HEK293T (cell line): ENCODE data around the gene SLC51A.

ENCODE experiments used
- CTCF ChIA-PET: fragments of 350-600 bp; formaldehyde crosslinking; extraction: SDS; loops from one replicate; lab custom pipeline; 2021; ENCODE audit warnings: antibody characterized with exemption, inconsistent platforms; lab: Yijun Ruan, JAX
- POLR2A ChIA-PET: fragments of 350-600 bp; formaldehyde crosslinking; extraction: SDS; loops from one replicate; lab custom pipeline; 2020; ENCODE audit warnings: antibody characterized with exemption, inconsistent platforms; lab: Yijun Ruan, JAX
- DNase-seq: peaks from one replicate; pipeline ENCODE4 v3.0.0; 2012; ENCODE audit warnings: mixed read lengths; ENCODE audit errors: extremely low spot score
- ARNT ChIP-seq: fragments of 450-650 bp; IDR thresholded peaks from 2 replicates; pipeline ENCODE4 v1.6.1; 2017; ENCODE audit warnings: mild to moderate bottlenecking
- BHLHE40 ChIP-seq: fragments of 450-650 bp; IDR thresholded peaks from 2 replicates; pipeline ENCODE4 v1.6.1; 2016; ENCODE audit warnings: mild to moderate bottlenecking, moderate library complexity, borderline replicate concordance
- CTBP1 ChIP-seq: fragments of 450-650 bp; IDR thresholded peaks from 2 replicates; pipeline ENCODE4 v1.6.1; 2016; ENCODE audit warnings: borderline replicate concordance
- ELF4 ChIP-seq: fragments of 450-650 bp; IDR thresholded peaks from 2 replicates; pipeline ENCODE4 v1.6.1; 2017; ENCODE audit warnings: antibody characterized with exemption
- FOXA1 ChIP-seq: fragments of 450-650 bp; IDR thresholded peaks from 2 replicates; pipeline ENCODE4 v1.6.1; 2016; ENCODE audit warnings: mild to moderate bottlenecking
- FOXK2 ChIP-seq: fragments of 450-650 bp; IDR thresholded peaks from 2 replicates; pipeline ENCODE4 v1.6.1; 2016; ENCODE audit warnings: mild to moderate bottlenecking
- FOXM1 ChIP-seq: fragments of 450-650 bp; IDR thresholded peaks from 2 replicates; pipeline ENCODE4 v1.6.1; 2017; ENCODE audit warnings: mild to moderate bottlenecking, borderline replicate concordance
- HDGF ChIP-seq: fragments of 450-650 bp; IDR thresholded peaks from 2 replicates; pipeline ENCODE4 v1.6.1; 2017; ENCODE audit warnings: antibody characterized with exemption, borderline replicate concordance
- L3MBTL2 ChIP-seq: fragments of 450-650 bp; conservative IDR thresholded peaks from 2 replicates; pipeline ENCODE4 v1.6.1; 2016; ENCODE audit warnings: mild to moderate bottlenecking
- LEF1 ChIP-seq: fragments of 450-650 bp; IDR thresholded peaks from 2 replicates; pipeline ENCODE4 v1.6.1; 2017; ENCODE audit warnings: mild to moderate bottlenecking, borderline replicate concordance
- NFRKB ChIP-seq: fragments of 450-650 bp; IDR thresholded peaks from 2 replicates; pipeline ENCODE4 v1.6.1; 2016; ENCODE audit warnings: mild to moderate bottlenecking, moderate library complexity
- PKNOX1 ChIP-seq: fragments of 450-650 bp; IDR thresholded peaks from 2 replicates; pipeline ENCODE4 v1.6.1; 2016
- SP1 ChIP-seq: fragments of 450-650 bp; IDR thresholded peaks from 2 replicates; pipeline ENCODE4 v1.6.1; 2017
- SUZ12 ChIP-seq: fragments of 450-650 bp; IDR thresholded peaks from 2 replicates; pipeline ENCODE4 v1.6.1; 2016; ENCODE audit warnings: mild to moderate bottlenecking
- TARDBP ChIP-seq: fragments of 450-650 bp; IDR thresholded peaks from 2 replicates; pipeline ENCODE4 v1.6.1; 2016
- ZNF384 ChIP-seq: fragments of 450-650 bp; IDR thresholded peaks from 2 replicates; pipeline ENCODE4 v1.6.1; 2016

Gene SLC51A

GRCh38 chr3:196268284-196269163, 52.2 kb downstream of the SLC51A start:
- CTCF ChIA-PET, result no interaction called here
- DNase-seq, result no peak
- TF ChIP-seq ELF4 (no peak), FOXM1 (no peak), SP1 (no peak), CTBP1 (no peak), FOXA1 (no peak), NFRKB (no peak), ZNF384 (no peak), L3MBTL2 (no peak)
- POLR2A ChIA-PET, result no interaction called here

- ChIA-PET POLR2A (no interaction called here), CTCF (interaction anchor here (0.5 kb wide), 1 partner anchor 14 kb away, joined by 3 read pairs; no protein-coding TSS in a partner anchor)
- no peak for DNase-seq
- no peak for TF ChIP-seq FOXA1
- no peak for TF ChIP-seq BHLHE40
- TF ChIP-seq ELF4, result no peak
- no peak for TF ChIP-seq ZNF384
- no peak for TF ChIP-seq SP1
- TF ChIP-seq TARDBP, result no peak
- no peak for TF ChIP-seq HDGF
- TF ChIP-seq FOXM1, result no peak
- no peak for TF ChIP-seq NFRKB
- TF ChIP-seq L3MBTL2, result no peak
- no peak for TF ChIP-seq CTBP1
- TF ChIP-seq SUZ12, result no peak
- no peak for TF ChIP-seq PKNOX1
- TF ChIP-seq LEF1, result no peak
- TF ChIP-seq ARNT, result no peak
- no peak for TF ChIP-seq FOXK2
Measured at GRCh38 chr3:196270499-196270898, 54.2 kb downstream of the SLC51A start.

- no peak for DNase-seq
- TF ChIP-seq HDGF (no peak), ZNF384 (no peak), FOXM1 (no peak), LEF1 (no peak), FOXK2 (no peak), L3MBTL2 (no peak), NFRKB (no peak), PKNOX1 (no peak), TARDBP (no peak), CTBP1 (no peak), BHLHE40 (no peak), FOXA1 (no peak), SP1 (no peak), ELF4 (no peak)
- POLR2A ChIA-PET, result no interaction called here
- CTCF ChIA-PET, result no interaction called here
Measured at GRCh38 chr3:196272826-196273225, 56.5 kb downstream of the SLC51A start.

- CTCF ChIA-PET, result no interaction called here
Measured at GRCh38 chr3:196273655-196274054, 57.3 kb downstream of the SLC51A start.

GRCh38 chr3:196274585-196274984, 58.3 kb downstream of the SLC51A start:
- POLR2A ChIA-PET, result no interaction called here
- no peak for TF ChIP-seq PKNOX1
- TF ChIP-seq SP1, result no peak
- TF ChIP-seq FOXK2, result no peak
- TF ChIP-seq NFRKB, result no peak
- no peak for TF ChIP-seq ARNT
- TF ChIP-seq HDGF, result no peak
- no peak for TF ChIP-seq FOXA1
- TF ChIP-seq SUZ12, result no peak
- no peak for TF ChIP-seq ELF4
- no peak for TF ChIP-seq CTBP1
- TF ChIP-seq BHLHE40, result no peak
- TF ChIP-seq FOXM1, result no peak
- no peak for TF ChIP-seq ZNF384
- TF ChIP-seq L3MBTL2, result no peak
- TF ChIP-seq LEF1, result no peak
- TF ChIP-seq TARDBP, result no peak
- CTCF ChIA-PET, result no interaction called here
- DNase-seq, result no peak

More at GRCh38 chr3:196273655-196274054, 57.3 kb downstream of the SLC51A start:
- no peak for DNase-seq
- TF ChIP-seq LEF1, result no peak
- no peak for TF ChIP-seq ZNF384
- no peak for TF ChIP-seq SP1
- no peak for TF ChIP-seq HDGF
- no peak for TF ChIP-seq NFRKB
- no peak for TF ChIP-seq ARNT
- TF ChIP-seq PKNOX1, result no peak
- TF ChIP-seq ELF4, result no peak
- TF ChIP-seq FOXA1, result no peak
- TF ChIP-seq SUZ12, result no peak
- TF ChIP-seq FOXM1, result no peak
- TF ChIP-seq L3MBTL2, result no peak
- TF ChIP-seq CTBP1, result no peak
- TF ChIP-seq TARDBP, result no peak
- POLR2A ChIA-PET, result no interaction called here
